Epithelial cell of proximal tubule (primary cell): ENCODE measurements around the gene ZDHHC13. TPM values are rescaled to one million over a fixed set of nuclear protein-coding genes. Genes with fewer than 3 reads are reported as not detected.
A peak's percentile ranks its signal among the peaks of the same experiment; 100 is the strongest.

Experiments used
- DNase-seq: peaks from one replicate; pipeline ENCODE4 v3.0.0-alpha.2; 2011; ENCODE audit warnings: low read depth
- H3K4me3 ChIP-seq: 2 replicates; pipeline ENCODE4 v1.5.1; 2011; ENCODE audit warnings: low read depth, mild to moderate bottlenecking, low read length
- CTCF ChIP-seq: conservative IDR thresholded peaks from 2 replicates; pipeline ENCODE4 v1.5.1; 2012; ENCODE audit warnings: low read depth, mild to moderate bottlenecking, low read length
- total RNA-seq: library from RNA; depleted of rRNA; stranded (reverse); fragments of >200 nt; gene quantifications from 2 replicates; pipeline ENCODE4 v1.2.3, GENCODE V29; 2015

ZDHHC13 gene
- total RNA-seq, 1 donor from 2014 or later, result 22.0 TPM

GRCh38 chr11:19200410-19201201, 83.6 kb downstream of the ZDHHC13 start:
- H3K4me3 ChIP-seq, result no peak overlapping the region
- peak; percentile 35 for DNase-seq
- TF ChIP-seq CTCF, result no peak

- no peak within 1 kb of the TSS for H3K4me3 ChIP-seq
- no peak for DNase-seq
- no peak for TF ChIP-seq CTCF
Measured at GRCh38 chr11:19201737-19202605, 85.0 kb downstream of the ZDHHC13 start, which contains the start of gene CSRP3. Gene CSRP3 (minus strand): TSS chr11:19201983. CDS start chr11:19192448, 9,535 bp downstream.

GRCh38 chr11:19204836-19205235, 87.9 kb downstream of the ZDHHC13 start:
- TF ChIP-seq CTCF, result no peak
- no peak for DNase-seq
- H3K4me3 ChIP-seq, result no peak overlapping the region

- no peak for TF ChIP-seq CTCF
- H3K4me3 ChIP-seq, result no peak overlapping the region
- no peak for DNase-seq
Measured at GRCh38 chr11:19208181-19208580, 91.2 kb downstream of the ZDHHC13 start.

GRCh38 chr11:19208959-19209546, 92.1 kb downstream of the ZDHHC13 start:
- DNase-seq, result no peak
- no peak for TF ChIP-seq CTCF

GRCh38 chr11:19209617-19210370, 92.8 kb downstream of the ZDHHC13 start:
- H3K4me3 ChIP-seq, result no peak overlapping the region
- TF ChIP-seq CTCF, result no peak
- no peak for DNase-seq

More at GRCh38 chr11:19208959-19209546, 92.1 kb downstream of the ZDHHC13 start:
- no peak overlapping the region for H3K4me3 ChIP-seq
